ENCODE data around the gene ZNF512B. TPM values are rescaled to one million over a fixed set of nuclear protein-coding genes. Genes with fewer than 3 reads are reported as not detected.

Gene ZNF512B
- total RNA-seq, 1 experiment from 2014 or later = 10.3 TPM

DNA sequence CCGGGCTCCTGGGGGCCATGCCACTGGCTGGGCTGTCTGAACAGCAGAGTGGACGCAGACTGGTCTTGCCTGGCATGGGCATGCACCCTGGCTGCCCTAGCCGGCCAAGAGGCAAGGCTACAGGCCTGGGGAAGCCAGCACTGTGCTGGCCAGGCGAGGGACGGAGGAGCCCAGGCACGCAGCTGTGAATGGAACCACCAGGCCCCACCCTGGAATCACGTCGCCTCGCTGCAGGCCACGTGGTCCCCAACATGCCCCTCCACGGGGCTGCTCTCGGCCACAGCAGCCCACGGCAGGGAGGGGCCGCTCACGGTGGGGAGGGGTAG, 17.6 kb downstream of the ZNF512B start:
- Histone ChIP-seq H3K36me3 (ENCODE audit: control insufficient read depth in 1 of 2, insufficient read depth in 2 of 2, low read length in 2 of 2) (no peaks in the 10 kb centered on the region), H3K4me1 (ENCODE audit: control insufficient read depth in 1 of 2, insufficient read depth in 2 of 2, low read length in 2 of 2) (peaks cover 14 to 60% of the 10 kb centered on the region in 2 experiments; a peak in 3 of 4 replicates), H2AFZ (ENCODE audit: low read depth, low read length, poor library complexity, severe bottlenecking) (no peak overlapping the region), H3K4me3 (replicated peaks in 1 of 2; ENCODE audit: low read depth in 1 of 2, low read length in 2 of 2) (no peak overlapping the region), H3K9me3 (ENCODE audit: control insufficient read depth in 1 of 2, insufficient read depth in 1 of 2, low read depth in 1 of 2, low read length in 2 of 2) (no peaks in the 10 kb centered on the region), H3K9me2 (ENCODE audit: insufficient read depth) (no peaks in the 10 kb centered on the region), H3K4me2 (ENCODE audit: low read length) (no peak overlapping the region), H3K27me3 (ENCODE audit: insufficient read depth, low read length) (no peaks in the 10 kb centered on the region), H4K20me1 (ENCODE audit: insufficient read depth) (no peaks in the 10 kb centered on the region; the same call in 1 of the 2 replicates), H3K9ac (ENCODE audit: low read length) (no peak overlapping the region), H3K79me2 (ENCODE audit: insufficient read depth, low read length) (peaks cover 89% of the 10 kb centered on the region), H3K27ac (ENCODE audit: low read depth, low read length) (peak overlapping the region; percentile 7; the same call in 1 of the 2 replicates)
- ChIA-PET RAD21 (ENCODE audit: low non-redundant PET in 1 of 2, low total read pairs in 2 of 2, uncharacterized antibody in 2 of 2, unreplicated experiment in 2 of 2) (no interaction called here), CTCF (no interaction called here), POLR2A (no interaction called here)
- DNase-seq (ENCODE audit: low read depth, low spot score) = no peak
- intact Hi-C loops (cut with micrococcal nuclease) = no loop called here
- TF ChIP-seq POLR2AphosphoS5 (IDR thresholded peaks at IDR 0.05; ENCODE audit: low read depth, low read length) = 0 out of 2 replicates have a peak, but pooled peaks have one; percentile 11
- no peak for TF ChIP-seq CEBPB (IDR thresholded peaks at IDR 0.05; ENCODE audit: low read depth)
- TF ChIP-seq ELF1 (IDR thresholded peaks at IDR 0.05; ENCODE audit: borderline replicate concordance, low read depth) = no peak
- TF ChIP-seq POLR2A (IDR thresholded peaks at IDR 0.05; ENCODE audit: borderline replicate concordance, extremely low read depth, insufficient read depth, insufficient read length) = no peak
- no peak for TF ChIP-seq SP1 (IDR thresholded peaks at IDR 0.05; ENCODE audit: low read depth)
- TF ChIP-seq ZNF274 (IDR thresholded peaks at IDR 0.05; ENCODE audit: low read depth, low read length) = no peak
- TF ChIP-seq JUND (IDR thresholded peaks at IDR 0.05) = no peak
- no peak for TF ChIP-seq EGR1 (IDR thresholded peaks at IDR 0.05; ENCODE audit: low read depth)
- no peak for ATAC-seq
- no TSS peak for BruUV-seq (replicated peaks)

DNA sequence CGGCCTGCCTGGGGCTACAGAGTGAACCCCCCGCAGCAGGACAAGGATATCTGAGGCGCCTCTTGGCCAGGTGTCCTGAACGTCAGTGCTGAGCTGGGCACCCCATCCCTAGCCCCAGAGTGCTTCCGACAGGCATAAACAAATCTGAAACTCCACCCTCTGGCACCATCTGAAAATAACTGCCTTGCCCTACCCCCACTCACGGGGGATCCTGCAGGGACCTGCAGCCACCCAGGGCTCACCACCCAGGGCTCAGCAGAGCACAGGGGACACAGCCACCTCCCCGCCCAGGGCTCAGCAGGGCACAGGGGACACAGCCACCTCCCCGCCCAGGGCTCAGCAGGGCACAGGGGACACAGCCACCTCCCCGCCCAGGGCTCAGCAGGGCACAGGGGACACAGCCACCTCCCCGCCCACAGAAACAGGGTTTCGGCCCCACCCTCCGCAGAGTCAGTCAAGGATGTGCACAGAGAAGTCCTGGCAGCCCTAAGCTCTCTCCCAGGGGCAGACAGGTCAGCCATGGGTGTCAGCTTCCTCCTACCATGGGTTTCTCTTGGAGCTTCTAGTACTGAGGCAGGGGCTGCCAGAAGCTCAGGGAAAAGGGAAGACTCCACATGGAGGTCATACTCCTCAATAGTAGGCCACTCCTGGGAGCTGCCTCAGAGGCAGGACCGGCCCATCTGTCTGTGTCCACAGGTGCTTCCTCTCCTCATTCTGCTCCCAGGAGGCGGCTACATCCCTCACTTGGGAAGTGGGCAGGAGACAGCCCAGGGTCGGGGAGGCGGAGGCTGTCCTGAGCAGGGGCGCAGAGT, 18.1 kb downstream of the ZNF512B start:
- H3K79me2 ChIP-seq (ENCODE audit: insufficient read depth, low read length) = peaks cover 93% of the 10 kb centered on the region
- no peaks in the 10 kb centered on the region for H3K9me2 ChIP-seq (ENCODE audit: insufficient read depth)
- POLR2A ChIA-PET = no interaction called here
- CTCF ChIA-PET = no interaction called here
- no peak for ATAC-seq
- no peak overlapping the region for H3K4me3 ChIP-seq (replicated peaks in 1 of 2; ENCODE audit: low read depth in 1 of 2, low read length in 2 of 2)
- no peaks in the 10 kb centered on the region; the same call in 1 of the 2 replicates for H4K20me1 ChIP-seq (ENCODE audit: insufficient read depth)
- no peaks in the 10 kb centered on the region for H3K9me3 ChIP-seq (ENCODE audit: control insufficient read depth in 1 of 2, insufficient read depth in 1 of 2, low read depth in 1 of 2, low read length in 2 of 2)
- H3K4me2 ChIP-seq (ENCODE audit: low read length) = no peak overlapping the region
- no peak overlapping the region for H2AFZ ChIP-seq (ENCODE audit: low read depth, low read length, poor library complexity, severe bottlenecking)
- H3K4me1 ChIP-seq (ENCODE audit: control insufficient read depth in 1 of 2, insufficient read depth in 2 of 2, low read length in 2 of 2) = peaks cover 14 to 54% of the 10 kb centered on the region in 2 experiments; a peak in 3 of 4 replicates
- no TSS peak for BruUV-seq (replicated peaks)
- no peaks in the 10 kb centered on the region for H3K36me3 ChIP-seq (ENCODE audit: control insufficient read depth in 1 of 2, insufficient read depth in 2 of 2, low read length in 2 of 2)
- intact Hi-C loops (cut with micrococcal nuclease) = no loop called here
- no peak for DNase-seq (ENCODE audit: low read depth, low spot score)
- H3K9ac ChIP-seq (ENCODE audit: low read length) = no peak overlapping the region
- H3K27ac ChIP-seq (ENCODE audit: low read depth, low read length) = peak overlapping the region; percentile 7; the same call in 1 of the 2 replicates
- H3K27me3 ChIP-seq (ENCODE audit: insufficient read depth, low read length) = no peaks in the 10 kb centered on the region
- RAD21 ChIA-PET (ENCODE audit: low non-redundant PET in 1 of 2, low total read pairs in 2 of 2, uncharacterized antibody in 2 of 2, unreplicated experiment in 2 of 2) = no interaction called here
- TF ChIP-seq JUND (IDR thresholded peaks at IDR 0.05) (no peak), YY1 (IDR thresholded peaks at IDR 0.05; ENCODE audit: extremely low read depth, insufficient replicate concordance, low read depth, low read length) (no peak), RAD21 (IDR thresholded peaks at IDR 0.05; ENCODE audit: low read depth) (no peak), FOSL1 (IDR thresholded peaks at IDR 0.05; ENCODE audit: low read depth) (no peak), ZNF274 (IDR thresholded peaks at IDR 0.05; ENCODE audit: low read depth, low read length) (no peak), ELF1 (IDR thresholded peaks at IDR 0.05; ENCODE audit: borderline replicate concordance, low read depth) (no peak), POLR2A (IDR thresholded peaks at IDR 0.05; ENCODE audit: borderline replicate concordance, extremely low read depth, insufficient read depth, insufficient read length) (no peak), CEBPB (IDR thresholded peaks at IDR 0.05; ENCODE audit: low read depth) (no peak)
- TF ChIP-seq, protein P1, sequence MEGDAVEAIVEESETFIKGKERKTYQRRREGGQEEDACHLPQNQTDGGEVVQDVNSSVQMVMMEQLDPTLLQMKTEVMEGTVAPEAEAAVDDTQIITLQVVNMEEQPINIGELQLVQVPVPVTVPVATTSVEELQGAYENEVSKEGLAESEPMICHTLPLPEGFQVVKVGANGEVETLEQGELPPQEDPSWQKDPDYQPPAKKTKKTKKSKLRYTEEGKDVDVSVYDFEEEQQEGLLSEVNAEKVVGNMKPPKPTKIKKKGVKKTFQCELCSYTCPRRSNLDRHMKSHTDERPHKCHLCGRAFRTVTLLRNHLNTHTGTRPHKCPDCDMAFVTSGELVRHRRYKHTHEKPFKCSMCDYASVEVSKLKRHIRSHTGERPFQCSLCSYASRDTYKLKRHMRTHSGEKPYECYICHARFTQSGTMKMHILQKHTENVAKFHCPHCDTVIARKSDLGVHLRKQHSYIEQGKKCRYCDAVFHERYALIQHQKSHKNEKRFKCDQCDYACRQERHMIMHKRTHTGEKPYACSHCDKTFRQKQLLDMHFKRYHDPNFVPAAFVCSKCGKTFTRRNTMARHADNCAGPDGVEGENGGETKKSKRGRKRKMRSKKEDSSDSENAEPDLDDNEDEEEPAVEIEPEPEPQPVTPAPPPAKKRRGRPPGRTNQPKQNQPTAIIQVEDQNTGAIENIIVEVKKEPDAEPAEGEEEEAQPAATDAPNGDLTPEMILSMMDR (IDR thresholded peaks at IDR 0.05 in 2 of 3, conservative IDR thresholded peaks at IDR 0.05 in 1 of 3; ENCODE audit: borderline replicate concordance in 1 of 3, insufficient read depth in 1 of 3, low read depth in 2 of 3, low read length in 2 of 3) = no peak
- TF ChIP-seq, protein P2, sequence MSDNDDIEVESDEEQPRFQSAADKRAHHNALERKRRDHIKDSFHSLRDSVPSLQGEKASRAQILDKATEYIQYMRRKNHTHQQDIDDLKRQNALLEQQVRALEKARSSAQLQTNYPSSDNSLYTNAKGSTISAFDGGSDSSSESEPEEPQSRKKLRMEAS (IDR thresholded peaks at IDR 0.05) = no peak
- TF ChIP-seq, protein P3, sequence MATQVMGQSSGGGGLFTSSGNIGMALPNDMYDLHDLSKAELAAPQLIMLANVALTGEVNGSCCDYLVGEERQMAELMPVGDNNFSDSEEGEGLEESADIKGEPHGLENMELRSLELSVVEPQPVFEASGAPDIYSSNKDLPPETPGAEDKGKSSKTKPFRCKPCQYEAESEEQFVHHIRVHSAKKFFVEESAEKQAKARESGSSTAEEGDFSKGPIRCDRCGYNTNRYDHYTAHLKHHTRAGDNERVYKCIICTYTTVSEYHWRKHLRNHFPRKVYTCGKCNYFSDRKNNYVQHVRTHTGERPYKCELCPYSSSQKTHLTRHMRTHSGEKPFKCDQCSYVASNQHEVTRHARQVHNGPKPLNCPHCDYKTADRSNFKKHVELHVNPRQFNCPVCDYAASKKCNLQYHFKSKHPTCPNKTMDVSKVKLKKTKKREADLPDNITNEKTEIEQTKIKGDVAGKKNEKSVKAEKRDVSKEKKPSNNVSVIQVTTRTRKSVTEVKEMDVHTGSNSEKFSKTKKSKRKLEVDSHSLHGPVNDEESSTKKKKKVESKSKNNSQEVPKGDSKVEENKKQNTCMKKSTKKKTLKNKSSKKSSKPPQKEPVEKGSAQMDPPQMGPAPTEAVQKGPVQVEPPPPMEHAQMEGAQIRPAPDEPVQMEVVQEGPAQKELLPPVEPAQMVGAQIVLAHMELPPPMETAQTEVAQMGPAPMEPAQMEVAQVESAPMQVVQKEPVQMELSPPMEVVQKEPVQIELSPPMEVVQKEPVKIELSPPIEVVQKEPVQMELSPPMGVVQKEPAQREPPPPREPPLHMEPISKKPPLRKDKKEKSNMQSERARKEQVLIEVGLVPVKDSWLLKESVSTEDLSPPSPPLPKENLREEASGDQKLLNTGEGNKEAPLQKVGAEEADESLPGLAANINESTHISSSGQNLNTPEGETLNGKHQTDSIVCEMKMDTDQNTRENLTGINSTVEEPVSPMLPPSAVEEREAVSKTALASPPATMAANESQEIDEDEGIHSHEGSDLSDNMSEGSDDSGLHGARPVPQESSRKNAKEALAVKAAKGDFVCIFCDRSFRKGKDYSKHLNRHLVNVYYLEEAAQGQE (IDR thresholded peaks at IDR 0.05; ENCODE audit: low read depth) = no peak

Data from HCT116 (cell line).